Epithelial cell of alveolus of lung (primary cell): ENCODE results near the gene PKIB. TPM values are rescaled to one million over a fixed set of nuclear protein-coding genes. Genes with fewer than 3 reads are reported as not detected.

Experiments
- total RNA-seq: library from RNA; depleted of rRNA; stranded (reverse); fragments of >200 nt; gene quantifications from 2 replicates; pipeline ENCODE4 v1.2.1, GENCODE V29; 2015

The PKIB gene, protein sequence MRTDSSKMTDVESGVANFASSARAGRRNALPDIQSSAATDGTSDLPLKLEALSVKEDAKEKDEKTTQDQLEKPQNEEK
- 1.9 and 2.6 TPM in 2 replicates for total RNA-seq

DNA sequence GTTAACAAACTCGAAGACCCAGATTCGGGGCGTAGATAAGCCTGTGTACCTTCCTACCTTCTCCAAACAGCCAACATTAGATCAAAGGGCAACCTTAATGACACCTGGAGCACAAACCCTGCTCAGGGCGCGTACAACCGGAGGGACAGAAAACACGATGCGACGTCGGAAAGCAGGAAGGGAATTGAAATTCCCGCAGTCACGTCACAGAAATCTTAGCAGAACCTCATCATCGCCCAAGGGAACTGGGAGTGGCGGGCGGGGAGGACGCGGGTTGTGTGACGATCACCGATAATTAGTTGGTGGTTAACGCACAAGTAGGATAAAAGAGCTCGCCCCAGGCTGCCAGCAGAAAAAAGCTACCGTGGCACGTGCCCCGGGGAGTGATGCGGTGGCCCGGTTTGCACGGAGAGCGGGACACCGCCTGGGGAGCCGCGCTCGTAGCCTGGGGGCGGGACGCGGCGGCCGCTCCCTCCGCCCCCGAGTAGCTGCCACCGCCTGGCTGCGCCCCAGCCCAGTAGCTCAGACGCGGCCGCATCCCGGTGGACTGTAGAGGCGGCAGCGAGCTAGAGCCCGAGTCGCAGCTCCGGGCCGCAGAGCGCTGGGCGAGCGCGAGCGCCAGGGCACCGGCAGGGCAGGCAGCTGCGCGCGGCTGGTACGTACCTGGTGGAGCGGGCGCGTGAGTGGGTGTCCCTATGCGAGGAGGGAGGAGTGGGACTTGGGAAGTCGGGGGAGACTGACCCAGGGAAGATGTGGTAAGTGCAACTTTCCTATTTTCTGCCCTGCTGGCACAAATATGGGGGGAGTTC lies at the start of gene PKIB:
PKIB (plus strand) TSS at position 525 of the 809 bp plus-strand sequence. CDS start 107,390 bp downstream, outside the sequence.

Other genes with a start within 250 kb of the PKIB start
- 12.1 and 15.8 TPM in 2 replicates for gene HSF2, start 210.8 kb upstream of the PKIB start, total RNA-seq
- 102 and 174 TPM in 2 replicates for gene SERINC1, start 138.6 kb upstream of the PKIB start, total RNA-seq
- gene FABP7, start 169.3 kb downstream of the PKIB start, total RNA-seq: 0.16 TPM in 1 of 2 replicates, not detected in the other
- 9.2 and 42.0 TPM in 2 replicates for gene SMPDL3A, start 178.9 kb downstream of the PKIB start, total RNA-seq